Measurements from ENCODE around the gene SPDYE6.
"Not testable (repeated sequence)": the region's sequence is repeated elsewhere in the genome, so short reads cannot be mapped to it uniquely, and the experiment has no call there.

Gene SPDYE6

GRCh38 chr7:102319671-102320070 is 36.6 kb downstream of the SPDYE6 start:
- no peaks in the 10 kb centered on the region for H3K9me3 ChIP-seq (ENCODE audit: low read length)
- H3K27me3 ChIP-seq (ENCODE audit: insufficient read depth, low read length): no peaks in the 10 kb centered on the region
- no peaks in the 10 kb centered on the region for H3K4me1 ChIP-seq (ENCODE audit: insufficient read depth, low read length)
- H3K36me3 ChIP-seq (ENCODE audit: insufficient read depth, low read length): peaks cover 38% of the 10 kb centered on the region
- no peak overlapping the region for H3K4me3 ChIP-seq (ENCODE audit: low read length)
- H2AFZ ChIP-seq (ENCODE audit: low read depth, low read length): no peak overlapping the region

- Histone ChIP-seq H3K27me3 (ENCODE audit: insufficient read depth, low read length) (no peaks in the 10 kb centered on the region), H2AFZ (ENCODE audit: low read depth, low read length) (no peak overlapping the region), H3K36me3 (ENCODE audit: insufficient read depth, low read length) (peaks cover 48% of the 10 kb centered on the region), H3K9me3 (ENCODE audit: low read length) (no peaks in the 10 kb centered on the region), H3K4me1 (ENCODE audit: insufficient read depth, low read length) (no peaks in the 10 kb centered on the region), H3K4me3 (ENCODE audit: low read length) (no peak overlapping the region)
These were observed 37.7 kb downstream of the SPDYE6 start for GRCh38 chr7:102318482-102318971.

- H2AFZ ChIP-seq (ENCODE audit: low read depth, low read length): no peak overlapping the region
- no peaks in the 10 kb centered on the region for H3K27me3 ChIP-seq (ENCODE audit: insufficient read depth, low read length)
- H3K4me1 ChIP-seq (ENCODE audit: insufficient read depth, low read length): no peaks in the 10 kb centered on the region
- H3K4me3 ChIP-seq (ENCODE audit: low read length): no peak overlapping the region
- H3K9me3 ChIP-seq (ENCODE audit: low read length): no peaks in the 10 kb centered on the region
- peaks cover 50% of the 10 kb centered on the region for H3K36me3 ChIP-seq (ENCODE audit: insufficient read depth, low read length)
These were observed 38.8 kb downstream of the SPDYE6 start for GRCh38 chr7:102317231-102318059.

- Histone ChIP-seq H3K27me3 (ENCODE audit: insufficient read depth, low read length) (no peaks in the 10 kb centered on the region), H3K4me1 (ENCODE audit: insufficient read depth, low read length) (no peaks in the 10 kb centered on the region), H3K9me3 (ENCODE audit: low read length) (no peaks in the 10 kb centered on the region), H3K4me3 (ENCODE audit: low read length) (no peak overlapping the region), H2AFZ (ENCODE audit: low read depth, low read length) (no peak overlapping the region), H3K36me3 (ENCODE audit: insufficient read depth, low read length) (peaks cover 46% of the 10 kb centered on the region)
These were observed 42.1 kb downstream of the SPDYE6 start for GRCh38 chr7:102313997-102314780.

GRCh38 chr7:102312317-102312716 is 43.9 kb downstream of the SPDYE6 start:
- Histone ChIP-seq H3K4me1 (ENCODE audit: insufficient read depth, low read length) (peaks cover 3% of the 10 kb centered on the region), H3K27me3 (ENCODE audit: insufficient read depth, low read length) (no peaks in the 10 kb centered on the region), H3K9me3 (ENCODE audit: low read length) (no peaks in the 10 kb centered on the region), H2AFZ (ENCODE audit: low read depth, low read length) (no peak overlapping the region), H3K4me3 (ENCODE audit: low read length) (no peak overlapping the region), H3K36me3 (ENCODE audit: insufficient read depth, low read length) (peaks cover 47% of the 10 kb centered on the region)

- Histone ChIP-seq H3K9me3 (ENCODE audit: low read length) (no peaks in the 10 kb centered on the region), H3K27me3 (ENCODE audit: insufficient read depth, low read length) (no peaks in the 10 kb centered on the region), H3K36me3 (ENCODE audit: insufficient read depth, low read length) (peaks cover 37% of the 10 kb centered on the region), H3K4me3 (ENCODE audit: low read length) (no peak overlapping the region), H2AFZ (ENCODE audit: low read depth, low read length) (no peak overlapping the region), H3K4me1 (ENCODE audit: insufficient read depth, low read length) (peaks cover 11% of the 10 kb centered on the region)
These were observed 45.8 kb downstream of the SPDYE6 start for GRCh38 chr7:102310414-102310815.

- H3K4me1 ChIP-seq (ENCODE audit: insufficient read depth, low read length): peaks cover 11% of the 10 kb centered on the region
- no peaks in the 10 kb centered on the region for H3K27me3 ChIP-seq (ENCODE audit: insufficient read depth, low read length)
- no peak overlapping the region for H2AFZ ChIP-seq (ENCODE audit: low read depth, low read length)
- H3K36me3 ChIP-seq (ENCODE audit: insufficient read depth, low read length): peaks cover 30% of the 10 kb centered on the region
- no peak overlapping the region for H3K4me3 ChIP-seq (ENCODE audit: low read length)
- no peaks in the 10 kb centered on the region for H3K9me3 ChIP-seq (ENCODE audit: low read length)
These were observed 49.1 kb downstream of the SPDYE6 start for GRCh38 chr7:102306916-102307677.

- Histone ChIP-seq H3K4me3 (ENCODE audit: low read length) (no peak overlapping the region), H3K9me3 (ENCODE audit: low read length) (no peaks in the 10 kb centered on the region), H3K27me3 (ENCODE audit: insufficient read depth, low read length) (no peaks in the 10 kb centered on the region), H3K4me1 (ENCODE audit: insufficient read depth, low read length) (peaks cover 11% of the 10 kb centered on the region), H2AFZ (ENCODE audit: low read depth, low read length) (no peak overlapping the region), H3K36me3 (ENCODE audit: insufficient read depth, low read length) (peaks cover 28% of the 10 kb centered on the region)
These were observed 50.6 kb downstream of the SPDYE6 start for GRCh38 chr7:102305414-102306268.

GRCh38 chr7:102304668-102305067 is 51.6 kb downstream of the SPDYE6 start:
- Histone ChIP-seq H3K4me3 (ENCODE audit: low read length) (no peak overlapping the region), H3K4me1 (ENCODE audit: insufficient read depth, low read length) (peaks cover 11% of the 10 kb centered on the region), H3K9me3 (ENCODE audit: low read length) (no peaks in the 10 kb centered on the region), H2AFZ (ENCODE audit: low read depth, low read length) (no peak overlapping the region), H3K36me3 (ENCODE audit: insufficient read depth, low read length) (peaks cover 23% of the 10 kb centered on the region), H3K27me3 (ENCODE audit: insufficient read depth, low read length) (no peaks in the 10 kb centered on the region)

GRCh38 chr7:102303669-102304422 is 52.4 kb downstream of the SPDYE6 start:
- Histone ChIP-seq H3K9me3 (ENCODE audit: low read length) (no peaks in the 10 kb centered on the region), H3K4me3 (ENCODE audit: low read length) (no peak overlapping the region), H3K4me1 (ENCODE audit: insufficient read depth, low read length) (peaks cover 11% of the 10 kb centered on the region), H3K27me3 (ENCODE audit: insufficient read depth, low read length) (no peaks in the 10 kb centered on the region), H3K36me3 (ENCODE audit: insufficient read depth, low read length) (peaks cover 22% of the 10 kb centered on the region), H2AFZ (ENCODE audit: low read depth, low read length) (no peak overlapping the region)

- Histone ChIP-seq H3K36me3 (ENCODE audit: insufficient read depth, low read length) (peaks cover 8% of the 10 kb centered on the region), H2AFZ (ENCODE audit: low read depth, low read length) (no peak overlapping the region), H3K27me3 (ENCODE audit: insufficient read depth, low read length) (no peaks in the 10 kb centered on the region), H3K4me1 (ENCODE audit: insufficient read depth, low read length) (peaks cover 6% of the 10 kb centered on the region), H3K4me3 (ENCODE audit: low read length) (no peak overlapping the region), H3K9me3 (ENCODE audit: low read length) (no peaks in the 10 kb centered on the region)
These were observed 54.2 kb downstream of the SPDYE6 start for GRCh38 chr7:102302025-102302424.

- not testable (repeated sequence) for H3K36me3 ChIP-seq (ENCODE audit: insufficient read depth, low read length); H3K9me3 ChIP-seq (ENCODE audit: low read length); H3K4me3 ChIP-seq (ENCODE audit: low read length); H3K4me1 ChIP-seq (ENCODE audit: insufficient read depth, low read length); H2AFZ ChIP-seq (ENCODE audit: low read depth, low read length); H3K27me3 ChIP-seq (ENCODE audit: insufficient read depth, low read length)
These were observed 54.9 kb downstream of the SPDYE6 start for GRCh38 chr7:102301367-102301766.

Measured in neuron (in vitro differentiated cells).